HG02759 (cell line): Measurements from ENCODE around the gene UBE3B.

ENCODE experiments used
- ATAC-seq: cut with Tn5 transposase; IDR thresholded peaks from one replicate; pipeline ENCODE4 v1.9.1; 2021; ENCODE audit warnings: mild to moderate bottlenecking, moderate library complexity; ENCODE audit not compliant: unreplicated experiment

UBE3B gene

GRCh38 chr12:109448707-109449390, 28.6 kb upstream of the UBE3B start:
- ATAC-seq, result no peak

- no peak for ATAC-seq
Measured at GRCh38 chr12:109449845-109450532, 27.4 kb upstream of the UBE3B start.

GRCh38 chr12:109450980-109451379, 26.5 kb upstream of the UBE3B start:
- ATAC-seq, result no peak

- no peak for ATAC-seq
Measured at GRCh38 chr12:109451400-109451799, 26.0 kb upstream of the UBE3B start.

GRCh38 chr12:109452489-109452888, 24.9 kb upstream of the UBE3B start:
- no peak for ATAC-seq

GRCh38 chr12:109455706-109456105, 21.7 kb upstream of the UBE3B start:
- ATAC-seq, result no peak

- no peak for ATAC-seq
Measured at GRCh38 chr12:109458086-109458485, 19.3 kb upstream of the UBE3B start.

GRCh38 chr12:109458771-109459208, 18.6 kb upstream of the UBE3B start:
- no peak for ATAC-seq

GRCh38 chr12:109459247-109459646, 18.2 kb upstream of the UBE3B start:
- no peak for ATAC-seq

- no peak for ATAC-seq
Measured at GRCh38 chr12:109460538-109460937, 16.9 kb upstream of the UBE3B start.

GRCh38 chr12:109461049-109461845, 16.2 kb upstream of the UBE3B start:
- ATAC-seq, result no peak

GRCh38 chr12:109461846-109462756, 15.3 kb upstream of the UBE3B start:
- no peak for ATAC-seq

- no peak for ATAC-seq
Measured at GRCh38 chr12:109462868-109463692, 14.4 kb upstream of the UBE3B start.

- no peak for ATAC-seq
Measured at GRCh38 chr12:109463756-109464155, 13.7 kb upstream of the UBE3B start.

GRCh38 chr12:109464642-109465351, 12.6 kb upstream of the UBE3B start:
- ATAC-seq, result no peak

- ATAC-seq, result no peak
Measured at GRCh38 chr12:109466305-109466704, 11.1 kb upstream of the UBE3B start.

GRCh38 chr12:109466821-109467220, 10.6 kb upstream of the UBE3B start:
- no peak for ATAC-seq

GRCh38 chr12:109467978-109468676, 9.3 kb upstream of the UBE3B start:
- ATAC-seq, result no peak

GRCh38 chr12:109469517-109469916, 7.9 kb upstream of the UBE3B start:
- no peak for ATAC-seq
